NT2/D1 (cell line): ENCODE data around the gene PSMB1.
A peak's percentile ranks its signal among the peaks of the same experiment; 100 is the strongest.
"Not testable (repeated sequence)": the region's sequence is repeated elsewhere in the genome, so short reads cannot be mapped to it uniquely, and the experiment has no call there.

ENCODE experiments used
- DNase-seq: peaks from one replicate; pipeline ENCODE4 v3.0.0-alpha.2; 2011; ENCODE audit warnings: low read depth, low spot score
- H3K27me3 ChIP-seq: 2 replicates; pipeline ENCODE4 v1.6.0; 2011; ENCODE audit warnings: mild to moderate bottlenecking; ENCODE audit not compliant: insufficient read length, insufficient read depth
- H3K36me3 ChIP-seq: 2 replicates; pipeline ENCODE4 v1.6.1; 2011; ENCODE audit warnings: mild to moderate bottlenecking, low read length, mixed read lengths; ENCODE audit not compliant: insufficient read depth, insufficient read length
- H3K4me1 ChIP-seq: 2 replicates; pipeline ENCODE4 v1.5.1; 2011; ENCODE audit not compliant: insufficient read depth, insufficient read length
- H3K4me3 ChIP-seq: 2 replicates; pipeline ENCODE4 v1.5.1; 2011; ENCODE audit warnings: low read depth; ENCODE audit not compliant: insufficient read length
- H3K9ac ChIP-seq: 2 replicates; pipeline ENCODE4 v1.6.0; 2011; ENCODE audit warnings: low read depth; ENCODE audit not compliant: insufficient read length
- H3K9me3 ChIP-seq: 2 replicates; pipeline ENCODE4 v1.5.1; 2011; ENCODE audit warnings: mild to moderate bottlenecking, low read length; ENCODE audit not compliant: insufficient read depth
- SUZ12 ChIP-seq: IDR thresholded peaks from 2 replicates; pipeline ENCODE4 v1.6.1; 2011; ENCODE audit not compliant: insufficient read length, insufficient read depth; ENCODE audit errors: extremely low read depth
- YY1 ChIP-seq: IDR thresholded peaks from 2 replicates; pipeline ENCODE4 v1.6.1; 2011; ENCODE audit not compliant: insufficient read length, insufficient read depth
- ZNF274 ChIP-seq: IDR thresholded peaks from 2 replicates; pipeline ENCODE4 v1.6.1; 2011; ENCODE audit warnings: mild to moderate bottlenecking, low read depth, low read length

The PSMB1 gene

GRCh38 chr6:170522565-170523183, 30.4 kb downstream of the PSMB1 start:
- Histone ChIP-seq H3K27me3 (no peaks in the 10 kb centered on the region), H3K4me1 (no peaks in the 10 kb centered on the region), H3K9ac (no peak overlapping the region), H3K36me3 (no peaks in the 10 kb centered on the region), H3K4me3 (no peak overlapping the region), H3K9me3 (no peaks in the 10 kb centered on the region)
- DNase-seq = peak; percentile 15
- TF ChIP-seq YY1 = no peak
- no peak for TF ChIP-seq ZNF274
- no peak for TF ChIP-seq SUZ12

GRCh38 chr6:170516783-170517616, 36.1 kb downstream of the PSMB1 start:
- H3K36me3 ChIP-seq = no peaks in the 10 kb centered on the region
- peak; percentile 40 for DNase-seq
- no peak for TF ChIP-seq SUZ12
- TF ChIP-seq ZNF274 = no peak
- TF ChIP-seq YY1 = no peak
- H3K9me3 ChIP-seq = no peaks in the 10 kb centered on the region
- no peak overlapping the region for H3K4me3 ChIP-seq
- H3K4me1 ChIP-seq = no peaks in the 10 kb centered on the region
- no peak overlapping the region for H3K9ac ChIP-seq
- H3K27me3 ChIP-seq = no peaks in the 10 kb centered on the region

GRCh38 chr6:170514908-170515307, 38.2 kb downstream of the PSMB1 start:
- DNase-seq = no peak
- H3K4me1 ChIP-seq = no peaks in the 10 kb centered on the region
- no peaks in the 10 kb centered on the region for H3K36me3 ChIP-seq
- no peak overlapping the region for H3K9ac ChIP-seq
- TF ChIP-seq ZNF274 (no peak), YY1 (no peak), SUZ12 (no peak)
- no peaks in the 10 kb centered on the region for H3K27me3 ChIP-seq
- no peak overlapping the region for H3K4me3 ChIP-seq
- no peaks in the 10 kb centered on the region for H3K9me3 ChIP-seq

DNA sequence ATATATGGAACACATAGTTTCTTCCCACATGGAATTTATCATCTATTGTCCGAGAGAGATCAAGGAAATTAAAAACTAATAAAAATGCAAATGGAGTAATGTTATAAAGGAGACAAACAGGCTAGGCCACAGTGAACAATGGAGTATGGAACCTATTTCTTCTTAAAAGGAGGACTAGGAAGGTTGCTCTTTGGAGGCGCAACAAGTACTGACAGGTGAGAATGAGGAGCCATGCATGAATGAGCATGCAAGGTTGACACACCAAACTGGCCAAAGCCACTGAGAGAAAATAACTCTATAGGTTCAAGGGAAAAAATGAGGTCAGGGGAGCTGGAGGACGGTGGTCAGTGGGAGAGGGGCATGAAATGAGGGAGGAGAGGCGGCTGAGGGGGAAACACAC, 40.9 kb downstream of the PSMB1 start:
- Histone ChIP-seq H3K27me3 (no peaks in the 10 kb centered on the region), H3K4me3 (no peak overlapping the region), H3K9me3 (no peaks in the 10 kb centered on the region), H3K9ac (no peak overlapping the region), H3K36me3 (no peaks in the 10 kb centered on the region), H3K4me1 (no peaks in the 10 kb centered on the region)
- no peak for TF ChIP-seq ZNF274
- no peak for TF ChIP-seq YY1
- no peak for TF ChIP-seq SUZ12
- DNase-seq = no peak

DNA sequence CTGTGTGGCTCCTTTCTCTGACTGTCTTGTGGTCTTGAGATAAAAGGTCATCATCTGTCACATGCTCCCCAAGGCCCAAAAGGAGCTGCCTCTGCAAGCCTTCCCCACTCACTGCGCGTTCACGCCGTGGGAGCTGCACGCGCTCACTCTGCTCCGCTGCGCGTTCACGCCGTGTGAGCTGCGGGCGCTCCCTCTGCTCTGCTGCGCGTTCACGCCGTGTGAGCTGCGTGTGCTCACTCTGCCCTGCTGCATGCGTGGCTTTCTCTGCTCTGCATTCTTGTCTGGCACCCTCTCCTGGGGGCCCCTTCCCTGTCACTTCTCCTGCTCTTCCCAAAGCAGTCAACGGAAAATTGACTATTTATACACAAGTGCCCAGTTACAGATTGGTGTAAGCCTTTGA, 42.5 kb downstream of the PSMB1 start:
- DNase-seq = no peak
- TF ChIP-seq YY1 (no peak), ZNF274 (no peak), SUZ12 (no peak)
- no peaks in the 10 kb centered on the region for H3K27me3 ChIP-seq

GRCh38 chr6:170509723-170510018, 43.4 kb downstream of the PSMB1 start:
- no peak for DNase-seq
- no peaks in the 10 kb centered on the region for H3K9me3 ChIP-seq
- no peak for TF ChIP-seq SUZ12
- TF ChIP-seq YY1 = no peak
- no peak for TF ChIP-seq ZNF274
- H3K4me1 ChIP-seq = no peaks in the 10 kb centered on the region
- H3K27me3 ChIP-seq = no peaks in the 10 kb centered on the region
- H3K36me3 ChIP-seq = no peaks in the 10 kb centered on the region
- no peak overlapping the region for H3K4me3 ChIP-seq
- no peak overlapping the region for H3K9ac ChIP-seq

More for the DNA sequence above, 42.5 kb downstream of the PSMB1 start:
- H3K9ac ChIP-seq = no peak overlapping the region
- H3K4me1 ChIP-seq = no peaks in the 10 kb centered on the region
- no peaks in the 10 kb centered on the region for H3K9me3 ChIP-seq
- no peak overlapping the region for H3K4me3 ChIP-seq
- no peaks in the 10 kb centered on the region for H3K36me3 ChIP-seq

DNA sequence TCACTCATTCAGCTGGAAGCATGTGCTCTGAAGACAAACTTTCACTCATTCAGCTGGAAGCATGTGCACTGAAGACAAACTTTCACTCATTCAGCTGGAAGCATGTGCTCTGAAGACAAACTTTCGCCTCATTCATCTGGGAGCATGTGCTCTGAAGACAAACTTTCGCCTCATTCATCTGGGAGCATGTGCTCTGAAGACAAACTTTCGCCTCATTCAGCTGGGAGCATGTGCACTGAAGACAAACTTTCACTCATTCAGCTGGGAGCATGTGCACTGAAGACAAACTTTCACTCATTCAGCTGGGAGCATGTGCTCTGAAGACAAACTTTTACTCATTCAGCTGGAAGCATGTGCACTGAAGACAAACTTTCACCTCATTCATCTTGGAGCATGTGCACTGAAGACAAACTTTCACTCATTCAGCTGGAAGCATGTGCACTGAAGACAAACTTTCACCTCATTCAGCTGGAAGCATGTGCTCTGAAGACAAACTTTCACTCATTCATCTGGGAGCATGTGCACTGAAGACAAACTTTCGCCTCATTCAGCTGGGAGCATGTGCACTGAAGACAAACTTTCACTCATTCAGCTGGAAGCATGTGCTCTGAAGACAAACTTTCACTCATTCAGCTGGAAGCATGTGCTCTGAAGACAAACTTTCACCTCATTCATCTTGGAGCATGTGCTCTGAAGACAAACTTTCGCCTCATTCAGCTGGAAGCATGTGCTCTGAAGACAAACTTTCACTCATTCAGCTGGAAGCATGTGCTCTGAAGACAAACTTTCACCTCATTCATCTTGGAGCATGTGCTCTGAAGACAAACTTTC, 44.0 kb downstream of the PSMB1 start:
- H3K4me3 ChIP-seq, H3K4me1 ChIP-seq, DNase-seq, H3K27me3 ChIP-seq, H3K36me3 ChIP-seq, H3K9me3 ChIP-seq, H3K9ac ChIP-seq: not testable (repeated sequence)

GRCh38 chr6:170508275-170508674, 44.8 kb downstream of the PSMB1 start:
- H3K4me1 ChIP-seq, H3K36me3 ChIP-seq, H3K27me3 ChIP-seq, H3K9ac ChIP-seq, H3K9me3 ChIP-seq, H3K4me3 ChIP-seq, DNase-seq: not testable (repeated sequence)

DNA sequence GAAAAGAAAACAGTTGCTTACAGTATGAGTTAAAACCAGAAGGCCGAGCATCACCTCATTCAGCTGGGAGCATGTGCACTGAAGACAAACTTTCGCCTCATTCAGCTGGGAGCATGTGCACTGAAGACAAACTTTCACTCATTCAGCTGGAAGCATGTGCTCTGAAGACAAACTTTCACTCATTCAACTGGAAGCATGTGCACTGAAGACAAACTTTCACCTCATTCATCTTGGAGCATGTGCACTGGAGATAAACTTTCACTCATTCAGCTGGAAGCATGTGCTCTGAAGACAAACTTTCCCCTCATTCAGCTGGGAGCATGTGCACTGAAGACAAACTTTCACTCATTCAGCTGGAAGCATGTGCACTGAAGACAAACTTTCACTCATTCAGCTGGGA, 45.4 kb downstream of the PSMB1 start:
- not testable (repeated sequence) for DNase-seq, H3K36me3 ChIP-seq, H3K27me3 ChIP-seq, H3K9ac ChIP-seq, H3K4me1 ChIP-seq, H3K4me3 ChIP-seq, H3K9me3 ChIP-seq
